WTC11 (cell line): Measurements from ENCODE around the gene GRIK5. TPM values are rescaled to one million over a fixed set of nuclear protein-coding genes. Genes with fewer than 3 reads are reported as not detected.

Experiments
- ATAC-seq: fragments of 200-7000 bp; cut with Tn5 transposase; 2 replicates; pipeline ENCODE4 v1.10.0; 2021; ENCODE audit warnings: mild to moderate bottlenecking, moderate library complexity
- CTCF ChIA-PET: fragments of 300-600 bp; sonication (Branson Sonifier 250); formaldehyde crosslinking; loops from one replicate; lab custom pipeline; 2021; ENCODE audit warnings: antibody characterized with exemption; lab: Charles Lee
- POLR2A ChIA-PET: fragments of 350-600 bp; sonication (Branson Sonifier 250); formaldehyde crosslinking; loops from one replicate; lab custom pipeline; 2021; ENCODE audit warnings: antibody characterized with exemption; lab: Charles Lee
- DNase-seq: peaks from one replicate; pipeline ENCODE4 v3.0.0; 2021; ENCODE audit warnings: low spot score
- H3K27ac Mint-ChIP-seq: 2 replicates; pipeline ENCODE4 v1.8.0; 2021; ENCODE audit warnings: mixed read lengths
- H3K27me3 Mint-ChIP-seq: 2 replicates; pipeline ENCODE4 v1.8.0; 2021; ENCODE audit warnings: low read depth, mild to moderate bottlenecking, moderate library complexity, mixed read lengths
- H3K36me3 Mint-ChIP-seq: 2 replicates; pipeline ENCODE4 v1.8.0; 2021; ENCODE audit warnings: mixed read lengths
- H3K4me1 Mint-ChIP-seq: 2 replicates; pipeline ENCODE4 v1.8.0; 2022; ENCODE audit warnings: mixed read lengths
- H3K4me3 Mint-ChIP-seq: 2 replicates; pipeline ENCODE4 v1.8.0; 2021; ENCODE audit warnings: mild to moderate bottlenecking, moderate library complexity, mixed read lengths
- H3K9me3 Mint-ChIP-seq: 2 replicates; pipeline ENCODE4 v1.8.0; 2021; ENCODE audit warnings: mixed read lengths
- CREB1 ChIP-seq: sonication (generic); formaldehyde crosslinking; IDR thresholded peaks from 2 replicates; pipeline ENCODE4 v1.8.0; 2023; ENCODE audit warnings: mild to moderate bottlenecking, missing genetic modification reagents
- CREM ChIP-seq: sonication (generic); formaldehyde crosslinking; IDR thresholded peaks from 2 replicates; pipeline ENCODE4 v1.8.1; 2022; ENCODE audit warnings: mild to moderate bottlenecking, missing genetic modification reagents, moderate library complexity
- ESRRA ChIP-seq: sonication (generic); formaldehyde crosslinking; IDR thresholded peaks from 2 replicates; pipeline ENCODE4 v1.8.1; 2022; ENCODE audit warnings: mild to moderate bottlenecking, missing genetic modification reagents, borderline replicate concordance
- FOXK1 ChIP-seq: sonication (generic); formaldehyde crosslinking; IDR thresholded peaks from 2 replicates; pipeline ENCODE4 v1.8.0; 2022; ENCODE audit warnings: mild to moderate bottlenecking, moderate library complexity, missing genetic modification reagents
- IRF2 ChIP-seq: sonication (generic); formaldehyde crosslinking; IDR thresholded peaks from 2 replicates; pipeline ENCODE4 v1.8.0; 2022; ENCODE audit warnings: low read depth, missing genetic modification reagents, borderline replicate concordance
- JUN ChIP-seq: sonication (generic); formaldehyde crosslinking; IDR thresholded peaks from 2 replicates; pipeline ENCODE4 v1.8.0; 2023; ENCODE audit warnings: mild to moderate bottlenecking, missing genetic modification reagents
- MXD4 ChIP-seq: fragments of 250-450 bp; sonication (Bioruptor Pico); IDR thresholded peaks from 2 replicates; pipeline ENCODE4 v1.8.0; 2021; ENCODE audit warnings: mild to moderate bottlenecking, moderate library complexity, borderline replicate concordance
- NR3C1 ChIP-seq: sonication (generic); formaldehyde crosslinking; conservative IDR thresholded peaks from 2 replicates; pipeline ENCODE4 v1.8.1; 2023; ENCODE audit warnings: low read depth, mild to moderate bottlenecking, missing genetic modification reagents
- SOX15 ChIP-seq: fragments of 250-450 bp; sonication (Bioruptor Pico); IDR thresholded peaks from 2 replicates; pipeline ENCODE4 v1.9.0; 2021; ENCODE audit warnings: mild to moderate bottlenecking
- SP1 ChIP-seq: sonication (generic); formaldehyde crosslinking; conservative IDR thresholded peaks from 2 replicates; pipeline ENCODE4 v1.8.1; 2022; ENCODE audit warnings: missing genetic modification reagents
- TEAD4 ChIP-seq: sonication (generic); formaldehyde crosslinking; IDR thresholded peaks from 2 replicates; pipeline ENCODE4 v1.8.0; 2022; ENCODE audit warnings: mild to moderate bottlenecking, missing genetic modification reagents
- ZNF232 ChIP-seq: sonication (generic); formaldehyde crosslinking; IDR thresholded peaks from 2 replicates; pipeline ENCODE4 v1.8.0; 2022; ENCODE audit warnings: mild to moderate bottlenecking, missing genetic modification reagents
- ZNF423 ChIP-seq: fragments of 250-450 bp; sonication (Bioruptor Pico); IDR thresholded peaks from 2 replicates; pipeline ENCODE4 v2.1.2; 2022; ENCODE audit warnings: mild to moderate bottlenecking, moderate library complexity
- ZNF671 ChIP-seq: fragments of 250-450 bp; sonication (Bioruptor Pico); IDR thresholded peaks from 2 replicates; pipeline ENCODE4 v1.8.0; 2021; ENCODE audit warnings: mild to moderate bottlenecking
- total RNA-seq: library from RNA; stranded (reverse); gene quantifications from 3 replicates; pipeline ENCODE4 v1.2.3, GENCODE V29; 2021
- TF ChIP-seq, protein P1 (sequence below): sonication (generic); formaldehyde crosslinking; IDR thresholded peaks from 2 replicates; pipeline ENCODE4 v1.8.1; 2022; ENCODE audit warnings: mild to moderate bottlenecking, missing genetic modification reagents, moderate library complexity, borderline replicate concordance
- TF ChIP-seq, protein P2 (sequence below): fragments of 200-600 bp; IDR thresholded peaks from 2 replicates; pipeline ENCODE4 v1.8.0; 2022; ENCODE audit warnings: antibody characterized with exemption
- TF ChIP-seq, protein P3 (sequence below): sonication (generic); formaldehyde crosslinking; IDR thresholded peaks from 2 replicates; pipeline ENCODE4 v1.8.1; 2023; ENCODE audit warnings: mild to moderate bottlenecking, missing genetic modification reagents
- TF ChIP-seq, protein P4 (sequence below): sonication (generic); formaldehyde crosslinking; IDR thresholded peaks from 2 replicates; pipeline ENCODE4 v1.8.1; 2023; ENCODE audit warnings: mild to moderate bottlenecking, missing genetic modification reagents, moderate library complexity

Gene GRIK5
- total RNA-seq, 1 experiment from 2014 or later, result 52.3 TPM

DNA sequence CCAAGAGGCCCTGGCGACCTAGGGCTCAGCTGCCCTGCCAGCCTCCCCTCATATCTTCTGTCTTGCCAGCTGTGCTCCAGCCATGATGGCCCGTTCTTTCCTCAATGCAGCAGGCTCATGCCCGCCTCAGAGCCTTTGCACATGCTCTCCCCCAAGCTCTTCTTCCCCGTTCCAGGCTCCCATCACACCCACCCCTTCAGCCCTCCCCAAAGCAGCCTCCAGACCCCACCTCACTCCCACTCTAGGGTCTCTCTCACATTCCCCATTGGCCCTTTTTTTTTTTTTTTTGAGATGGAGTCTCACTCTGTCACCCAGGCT is 46.1 kb downstream of the GRIK5 start:
- H3K27me3 Mint-ChIP-seq, result no peaks in the 10 kb centered on the region
- no peaks in the 10 kb centered on the region for H3K9me3 Mint-ChIP-seq
- DNase-seq (no peak), ATAC-seq (no peak)
- peaks cover 5% of the 10 kb centered on the region for H3K4me1 Mint-ChIP-seq
- no peak for TF ChIP-seq IRF2
- TF ChIP-seq, protein P1, sequence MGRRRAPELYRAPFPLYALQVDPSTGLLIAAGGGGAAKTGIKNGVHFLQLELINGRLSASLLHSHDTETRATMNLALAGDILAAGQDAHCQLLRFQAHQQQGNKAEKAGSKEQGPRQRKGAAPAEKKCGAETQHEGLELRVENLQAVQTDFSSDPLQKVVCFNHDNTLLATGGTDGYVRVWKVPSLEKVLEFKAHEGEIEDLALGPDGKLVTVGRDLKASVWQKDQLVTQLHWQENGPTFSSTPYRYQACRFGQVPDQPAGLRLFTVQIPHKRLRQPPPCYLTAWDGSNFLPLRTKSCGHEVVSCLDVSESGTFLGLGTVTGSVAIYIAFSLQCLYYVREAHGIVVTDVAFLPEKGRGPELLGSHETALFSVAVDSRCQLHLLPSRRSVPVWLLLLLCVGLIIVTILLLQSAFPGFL (CRISPR knock-in tag), result no peak
- TF ChIP-seq ESRRA (CRISPR knock-in tag), result no peak
- no peak for TF ChIP-seq CREM (CRISPR knock-in tag)
- no peak for TF ChIP-seq MXD4
- TF ChIP-seq ZNF423 (CRISPR knock-in tag), result no peak
- no peak for TF ChIP-seq ZNF671 (CRISPR knock-in tag)
- no peak for TF ChIP-seq ZNF232 (CRISPR knock-in tag)
- ChIA-PET CTCF (interaction anchor here (0.7 to 2.6 kb wide), 10 partner anchors 8 to 50 kb away, joined by 3 to 22 read pairs (median 6); no protein-coding TSS in a partner anchor), POLR2A (no interaction called here)
- H3K27ac Mint-ChIP-seq, result no peak overlapping the region
- no peak overlapping the region for H3K4me3 Mint-ChIP-seq
- H3K36me3 Mint-ChIP-seq, result peaks cover 32% of the 10 kb centered on the region

DNA sequence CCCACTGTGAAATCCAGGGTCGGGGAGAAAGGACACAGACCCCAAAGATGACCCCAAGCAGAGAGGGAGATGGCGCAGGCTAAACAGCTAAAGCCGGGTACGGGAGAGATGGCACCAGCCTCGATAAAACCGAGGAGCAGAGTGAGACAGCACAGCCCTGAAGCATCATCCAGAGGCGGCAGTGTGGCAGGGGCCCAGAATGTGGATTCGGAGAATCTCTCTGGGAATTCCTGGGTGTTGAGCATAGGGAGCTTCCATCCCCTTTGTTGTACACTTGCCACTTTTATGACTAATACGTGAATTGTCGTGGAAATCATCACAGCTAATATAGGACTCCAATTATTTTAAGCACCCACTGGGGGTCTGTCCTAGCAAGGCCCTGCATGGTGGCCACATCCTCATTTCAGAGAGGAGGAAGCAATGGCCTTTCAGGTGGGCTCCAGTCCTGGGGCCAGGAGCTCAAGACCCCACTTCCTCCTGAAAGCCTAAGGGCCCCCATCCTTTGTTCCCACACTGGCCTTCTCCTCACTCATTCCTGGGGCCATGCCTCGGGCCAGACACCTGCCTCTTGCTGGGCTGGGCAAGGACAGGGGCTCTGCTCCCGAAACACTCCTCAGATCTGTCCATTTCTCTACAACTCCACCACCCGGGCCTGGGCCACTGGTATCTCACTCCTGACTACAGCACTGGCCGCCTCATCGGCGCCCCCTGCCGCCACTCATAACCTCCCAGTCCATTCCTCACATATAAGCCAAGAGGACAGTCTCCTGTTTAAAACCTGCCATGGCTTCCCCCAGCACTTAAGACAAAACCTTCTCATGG is 46.7 kb downstream of the GRIK5 start:
- Mint-ChIP-seq H3K4me1 (peaks cover 1% of the 10 kb centered on the region), H3K27ac (peak overlapping the region; percentile 78; the same call in 1 of the 2 replicates), H3K27me3 (no peaks in the 10 kb centered on the region), H3K9me3 (no peaks in the 10 kb centered on the region), H3K4me3 (no peak overlapping the region), H3K36me3 (peaks cover 32% of the 10 kb centered on the region)
- POLR2A ChIA-PET, result no interaction called here
- DNase-seq, result peak; percentile 78
- no peak for TF ChIP-seq IRF2
- TF ChIP-seq, protein P2, sequence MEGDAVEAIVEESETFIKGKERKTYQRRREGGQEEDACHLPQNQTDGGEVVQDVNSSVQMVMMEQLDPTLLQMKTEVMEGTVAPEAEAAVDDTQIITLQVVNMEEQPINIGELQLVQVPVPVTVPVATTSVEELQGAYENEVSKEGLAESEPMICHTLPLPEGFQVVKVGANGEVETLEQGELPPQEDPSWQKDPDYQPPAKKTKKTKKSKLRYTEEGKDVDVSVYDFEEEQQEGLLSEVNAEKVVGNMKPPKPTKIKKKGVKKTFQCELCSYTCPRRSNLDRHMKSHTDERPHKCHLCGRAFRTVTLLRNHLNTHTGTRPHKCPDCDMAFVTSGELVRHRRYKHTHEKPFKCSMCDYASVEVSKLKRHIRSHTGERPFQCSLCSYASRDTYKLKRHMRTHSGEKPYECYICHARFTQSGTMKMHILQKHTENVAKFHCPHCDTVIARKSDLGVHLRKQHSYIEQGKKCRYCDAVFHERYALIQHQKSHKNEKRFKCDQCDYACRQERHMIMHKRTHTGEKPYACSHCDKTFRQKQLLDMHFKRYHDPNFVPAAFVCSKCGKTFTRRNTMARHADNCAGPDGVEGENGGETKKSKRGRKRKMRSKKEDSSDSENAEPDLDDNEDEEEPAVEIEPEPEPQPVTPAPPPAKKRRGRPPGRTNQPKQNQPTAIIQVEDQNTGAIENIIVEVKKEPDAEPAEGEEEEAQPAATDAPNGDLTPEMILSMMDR, result peak; percentile 34; the same call in 1 of the 2 replicates
- peak; percentile 84 for ATAC-seq
- CTCF ChIA-PET, result interaction anchor here (0.7 to 2.6 kb wide), 12 partner anchors 8 to 68 kb away, joined by 3 to 22 read pairs (median 5); no protein-coding TSS in a partner anchor

DNA sequence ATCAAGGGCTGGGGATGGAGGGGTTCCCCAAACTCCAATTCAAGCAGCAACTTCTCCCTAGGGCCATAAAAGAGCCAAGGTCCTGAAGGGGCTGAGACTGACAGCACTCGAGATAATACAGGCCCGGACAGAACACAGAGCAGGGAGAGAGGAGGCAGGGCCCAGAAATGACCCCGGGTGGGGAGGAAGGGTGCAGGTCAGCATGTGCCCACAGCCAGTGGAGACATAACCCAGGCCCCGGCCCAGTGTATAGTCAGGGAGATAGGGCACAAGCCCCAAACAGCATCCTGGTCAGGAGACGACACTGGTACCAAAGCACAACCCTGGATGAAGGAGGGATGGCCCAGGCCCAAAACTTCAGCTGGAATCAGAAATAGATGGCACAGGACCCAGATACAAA is 47.4 kb downstream of the GRIK5 start:
- Mint-ChIP-seq H3K36me3 (peaks cover 34% of the 10 kb centered on the region), H3K4me3 (no peak overlapping the region), H3K27ac (no peak overlapping the region), H3K4me1 (no peaks in the 10 kb centered on the region), H3K9me3 (no peaks in the 10 kb centered on the region), H3K27me3 (no peaks in the 10 kb centered on the region)
- ATAC-seq, result no peak
- ChIA-PET POLR2A (no interaction called here), CTCF (interaction anchor here (0.7 to 2.6 kb wide), 6 partner anchors 10 to 69 kb away, joined by 3 to 22 read pairs (median 5); no protein-coding TSS in a partner anchor)
- no peak for TF ChIP-seq SOX15
- no peak for TF ChIP-seq JUN
- TF ChIP-seq, protein P3, sequence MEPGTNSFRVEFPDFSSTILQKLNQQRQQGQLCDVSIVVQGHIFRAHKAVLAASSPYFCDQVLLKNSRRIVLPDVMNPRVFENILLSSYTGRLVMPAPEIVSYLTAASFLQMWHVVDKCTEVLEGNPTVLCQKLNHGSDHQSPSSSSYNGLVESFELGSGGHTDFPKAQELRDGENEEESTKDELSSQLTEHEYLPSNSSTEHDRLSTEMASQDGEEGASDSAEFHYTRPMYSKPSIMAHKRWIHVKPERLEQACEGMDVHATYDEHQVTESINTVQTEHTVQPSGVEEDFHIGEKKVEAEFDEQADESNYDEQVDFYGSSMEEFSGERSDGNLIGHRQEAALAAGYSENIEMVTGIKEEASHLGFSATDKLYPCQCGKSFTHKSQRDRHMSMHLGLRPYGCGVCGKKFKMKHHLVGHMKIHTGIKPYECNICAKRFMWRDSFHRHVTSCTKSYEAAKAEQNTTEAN (CRISPR knock-in tag), result no peak
- no peak for TF ChIP-seq CREB1 (CRISPR knock-in tag)
- no peak for DNase-seq

DNA sequence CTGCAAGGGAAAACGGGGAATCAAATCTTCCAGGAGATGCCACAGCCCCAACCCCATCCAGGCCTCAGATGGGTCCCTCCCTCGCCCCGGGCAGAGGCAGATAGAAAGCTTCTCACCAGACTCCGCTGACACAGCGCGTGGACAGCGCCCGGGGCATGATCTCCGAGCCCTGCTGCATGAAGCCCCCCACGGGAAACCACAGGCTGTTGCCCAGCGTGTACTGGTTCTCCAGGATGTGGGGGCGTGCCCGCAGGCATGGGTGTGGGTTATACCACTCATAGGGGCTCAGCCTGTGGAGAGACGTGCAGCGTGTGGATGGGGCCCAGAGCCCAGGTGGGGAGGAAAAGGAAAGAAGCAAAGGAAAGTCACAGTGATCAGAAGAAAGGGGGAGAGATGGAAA is 48.8 kb downstream of the GRIK5 start:
- ATAC-seq, result no peak
- ChIA-PET POLR2A (no interaction called here), CTCF (interaction anchor here (1.3 to 5.9 kb wide), 2 partner anchors 14 to 45 kb away, joined by 3 to 23 read pairs; no protein-coding TSS in a partner anchor)
- Mint-ChIP-seq H3K4me3 (no peak overlapping the region), H3K27me3 (no peaks in the 10 kb centered on the region), H3K27ac (peak overlapping the region; percentile 3; the same call in 1 of the 2 replicates), H3K36me3 (peaks cover 37% of the 10 kb centered on the region), H3K9me3 (no peaks in the 10 kb centered on the region), H3K4me1 (no peaks in the 10 kb centered on the region)
- DNase-seq, result no peak
- TF ChIP-seq NR3C1 (no peak), SP1 (CRISPR knock-in tag) (no peak), TEAD4 (CRISPR knock-in tag) (no peak), FOXK1 (CRISPR knock-in tag) (no peak)
- TF ChIP-seq, protein P4, sequence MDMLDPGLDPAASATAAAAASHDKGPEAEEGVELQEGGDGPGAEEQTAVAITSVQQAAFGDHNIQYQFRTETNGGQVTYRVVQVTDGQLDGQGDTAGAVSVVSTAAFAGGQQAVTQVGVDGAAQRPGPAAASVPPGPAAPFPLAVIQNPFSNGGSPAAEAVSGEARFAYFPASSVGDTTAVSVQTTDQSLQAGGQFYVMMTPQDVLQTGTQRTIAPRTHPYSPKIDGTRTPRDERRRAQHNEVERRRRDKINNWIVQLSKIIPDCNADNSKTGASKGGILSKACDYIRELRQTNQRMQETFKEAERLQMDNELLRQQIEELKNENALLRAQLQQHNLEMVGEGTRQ (CRISPR knock-in tag), result no peak
- TF ChIP-seq, all 79 proteins: peak for 0
